ENCODE data around the gene ACOX1.

The ACOX1 gene

GRCh38 chr17:75926456-75926855, 52.5 kb downstream of the ACOX1 start:
- DNase-seq, result no peak

GRCh38 chr17:75925912-75926311, 53.1 kb downstream of the ACOX1 start:
- no peak for DNase-seq

DNA sequence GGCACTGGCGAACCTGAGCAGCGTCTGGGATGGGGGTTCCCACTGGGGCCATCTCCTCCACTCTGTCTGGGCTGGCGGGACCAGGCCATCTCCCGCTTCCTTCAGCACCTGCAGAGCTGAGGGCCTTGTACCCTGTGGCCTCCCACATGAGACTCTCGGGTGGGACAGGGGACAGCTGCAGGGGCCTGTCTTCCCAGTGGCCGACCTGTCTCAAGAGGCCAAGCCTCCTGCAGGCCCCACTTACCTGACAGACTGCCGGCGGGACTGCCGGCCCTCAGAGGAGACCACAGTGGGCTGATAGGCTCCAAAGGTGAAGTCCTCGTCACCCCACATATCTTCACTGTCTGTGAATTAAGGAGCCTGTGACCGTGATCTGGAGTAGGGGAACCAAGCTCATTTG, 53.9 kb downstream of the ACOX1 start:
- no peak for DNase-seq

DNA sequence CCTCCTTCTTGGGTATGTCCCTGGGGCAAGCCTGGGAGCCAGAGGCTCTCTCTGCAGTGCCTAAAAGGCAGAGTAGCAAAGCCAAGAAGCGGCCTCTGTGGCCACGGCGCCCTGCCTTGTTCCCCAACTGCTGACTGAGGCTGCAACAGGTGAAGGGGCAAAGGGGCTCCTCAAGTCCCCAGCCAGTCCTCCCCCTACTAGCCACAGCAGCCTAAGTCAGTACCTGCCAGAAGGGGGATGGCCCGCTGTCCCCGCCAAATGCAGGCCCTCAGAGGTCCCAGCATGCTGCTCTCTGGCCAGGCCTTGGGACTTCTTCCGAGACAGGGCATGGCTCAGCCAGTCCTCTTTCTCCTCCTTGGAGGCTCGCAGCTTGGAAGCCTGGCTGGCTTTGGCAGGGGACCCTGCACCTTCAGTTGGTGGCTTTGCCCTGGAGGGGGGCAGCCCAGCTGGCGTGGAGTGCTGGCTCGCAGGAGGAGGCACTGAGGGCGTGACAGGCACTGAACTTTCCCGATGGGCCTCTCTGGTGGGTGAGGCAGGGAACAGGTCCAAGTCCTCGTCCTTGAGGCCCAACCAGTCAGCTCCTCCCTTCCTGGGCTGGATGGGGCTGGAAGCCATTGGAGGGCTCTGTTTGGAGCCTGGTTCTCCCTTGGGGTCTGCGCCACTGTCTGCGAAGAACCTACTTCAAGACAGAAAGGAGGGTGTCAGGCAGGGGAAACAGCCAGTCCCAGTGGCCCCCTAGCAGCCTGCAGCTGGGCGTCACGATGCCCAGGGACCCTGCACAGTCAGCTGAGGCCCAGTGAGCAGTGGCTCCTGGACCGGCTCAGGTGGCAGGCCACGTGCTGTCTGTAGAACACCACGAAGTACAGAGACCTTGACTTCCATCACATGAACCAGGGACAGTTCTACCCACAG, 55.7 kb downstream of the ACOX1 start:
- no peak for DNase-seq

- DNase-seq, result no peak
These were observed 56.6 kb downstream of the ACOX1 start for GRCh38 chr17:75922173-75922961.

DNA sequence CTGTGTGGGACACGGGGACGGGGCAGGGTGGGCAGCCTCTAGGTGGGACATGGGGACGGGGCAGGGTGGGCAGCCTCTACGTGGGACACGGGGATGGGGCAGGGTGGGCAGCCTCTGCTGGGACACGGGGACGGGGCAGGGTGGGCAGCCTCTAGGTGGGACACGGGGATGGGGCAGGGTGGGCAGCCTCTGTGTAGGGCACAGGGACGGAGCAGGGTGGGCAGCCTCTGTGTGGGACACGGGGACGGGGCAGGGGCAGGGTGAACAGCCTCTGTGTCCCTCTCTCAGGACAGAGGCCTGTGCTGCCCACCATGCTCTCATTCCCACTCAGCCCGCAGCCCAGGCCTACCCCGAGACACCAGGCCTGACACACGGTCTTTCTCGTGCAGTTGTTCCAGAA, 57.4 kb downstream of the ACOX1 start:
- DNase-seq, result no peak

DNA sequence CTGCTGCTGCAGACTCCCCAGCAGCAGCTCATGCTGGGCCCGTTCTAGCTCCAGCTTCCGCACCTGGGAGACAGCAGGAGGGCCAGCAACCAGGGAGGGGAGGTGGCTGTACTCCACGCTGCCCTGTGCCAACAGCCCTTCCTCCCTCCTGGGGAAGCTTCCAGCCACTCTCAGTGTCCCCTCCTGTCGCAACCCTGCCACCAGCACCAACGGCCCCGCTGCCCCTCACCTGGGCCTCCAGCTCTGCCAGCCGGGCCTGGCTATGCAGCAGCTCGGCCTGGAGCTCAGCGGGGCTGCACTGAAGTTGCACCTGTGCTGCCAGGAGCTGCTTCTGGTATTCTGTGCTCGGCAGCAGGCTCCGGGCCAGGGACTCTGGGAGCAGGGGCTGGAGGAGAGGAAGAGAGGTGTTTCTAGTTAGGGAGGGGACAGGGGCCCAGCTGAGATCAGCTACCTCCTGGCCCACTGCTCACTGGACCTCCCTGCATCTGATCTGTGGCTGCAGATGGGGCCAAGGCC, 58.9 kb downstream of the ACOX1 start:
- no peak for DNase-seq

DNA sequence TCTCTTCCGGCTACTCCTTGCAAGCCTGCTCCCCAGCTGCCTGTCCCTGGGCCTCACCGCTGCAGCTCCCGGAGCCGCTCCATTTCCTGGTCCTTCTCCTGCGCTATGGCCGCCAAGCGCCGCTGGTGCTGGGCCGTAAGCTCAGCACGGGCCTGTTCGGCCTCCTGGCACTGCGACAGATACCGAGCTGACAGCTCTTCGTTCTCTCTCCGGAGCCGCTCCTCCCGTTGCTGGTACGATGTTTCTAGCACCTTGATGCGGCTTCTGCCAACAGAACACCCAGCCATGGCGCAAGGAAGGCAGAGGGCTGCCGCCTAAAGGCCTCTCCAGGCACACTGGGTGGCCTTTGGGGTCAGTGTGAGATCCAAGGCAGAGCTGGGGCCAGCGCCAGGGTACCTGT, 59.4 kb downstream of the ACOX1 start:
- DNase-seq, result no peak

DNA sequence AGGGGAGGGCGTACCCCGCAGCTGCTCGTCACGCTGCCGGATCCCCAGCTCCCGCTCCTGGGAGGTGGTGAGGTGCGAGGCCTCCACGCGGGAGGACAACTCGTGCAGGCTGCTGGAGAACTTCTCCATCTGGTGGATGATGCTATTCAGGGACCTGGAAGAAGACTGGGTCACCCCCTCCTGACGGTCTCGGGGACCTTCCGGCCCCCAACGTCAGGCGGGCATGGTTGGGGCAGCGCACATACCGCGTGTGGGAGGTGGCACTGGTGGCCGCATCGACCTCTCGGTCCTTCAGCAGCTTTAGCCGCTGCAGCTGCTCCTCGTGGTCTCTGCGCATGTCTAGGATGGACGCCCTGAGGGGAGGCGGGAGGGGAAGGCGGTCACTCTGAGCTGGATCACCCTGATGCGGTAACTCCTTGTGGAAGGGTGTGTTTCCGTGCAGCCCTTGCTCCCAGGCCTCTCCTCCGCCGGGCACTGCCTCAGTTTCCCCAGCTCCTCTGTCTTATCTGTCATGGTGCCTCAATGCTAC, 61.0 kb downstream of the ACOX1 start:
- DNase-seq, result no peak

DNA sequence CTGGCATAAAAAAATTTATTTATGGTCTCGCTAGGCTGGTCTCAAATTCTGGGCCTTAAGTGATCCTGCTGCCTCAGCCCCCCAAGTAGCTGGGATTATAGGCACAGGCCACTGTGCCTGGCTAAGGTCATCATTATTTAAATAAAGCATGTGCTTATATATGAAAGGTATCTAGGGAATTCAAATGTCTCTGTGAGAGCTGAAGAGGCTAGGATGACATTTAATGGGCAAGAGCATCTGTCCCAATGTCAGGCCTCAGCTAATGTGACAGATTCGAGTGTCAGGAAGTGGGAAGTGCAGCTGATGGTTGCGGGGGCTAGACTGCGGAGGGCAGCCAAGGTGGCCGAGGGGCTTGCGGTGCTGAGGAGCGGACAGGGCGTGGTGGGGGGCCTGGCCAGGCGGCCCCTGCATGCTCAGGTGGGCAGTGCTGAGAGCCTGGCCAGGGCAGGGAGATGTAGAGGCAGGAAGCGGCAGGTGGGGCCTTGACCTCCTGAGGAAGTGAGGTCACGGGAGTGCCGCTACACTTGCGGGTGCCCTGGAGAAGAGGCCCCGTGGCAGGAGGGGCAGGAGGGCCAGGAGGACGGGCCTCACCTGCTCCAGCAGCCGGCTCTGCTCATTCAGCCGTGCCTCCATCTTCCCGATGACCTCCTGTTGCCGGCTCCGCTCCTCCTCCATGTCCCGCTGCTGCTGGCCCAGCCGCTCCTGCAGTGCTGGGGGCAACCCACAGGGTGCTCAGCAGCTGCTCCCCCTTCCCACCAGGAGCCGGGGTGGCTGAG, 61.6 kb downstream of the ACOX1 start:
- no peak for DNase-seq

DNA sequence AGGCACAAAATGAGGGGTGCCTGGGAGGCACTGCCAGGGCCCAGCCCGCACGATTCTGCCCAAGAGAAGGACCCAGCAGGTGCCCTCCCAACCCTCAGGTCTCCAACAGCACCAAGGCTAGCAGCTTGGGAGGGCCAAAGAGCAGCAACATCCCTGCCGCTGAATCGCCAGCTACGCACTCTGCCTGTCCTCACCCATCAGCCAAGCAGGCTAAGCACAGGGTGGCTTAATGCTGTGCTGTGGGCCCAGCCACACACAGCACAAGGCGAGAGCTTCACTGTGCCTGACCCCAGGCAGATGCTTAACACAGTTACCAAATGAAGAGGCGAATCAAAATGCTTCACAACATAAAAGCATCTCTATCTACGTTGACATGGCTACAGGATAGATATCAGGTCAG, 63.7 kb downstream of the ACOX1 start:
- no peak for DNase-seq

GRCh38 chr17:75914643-75915267, 64.2 kb downstream of the ACOX1 start:
- no peak for DNase-seq

- DNase-seq, result no peak
These were observed 65.3 kb downstream of the ACOX1 start for GRCh38 chr17:75913537-75914210.

DNA sequence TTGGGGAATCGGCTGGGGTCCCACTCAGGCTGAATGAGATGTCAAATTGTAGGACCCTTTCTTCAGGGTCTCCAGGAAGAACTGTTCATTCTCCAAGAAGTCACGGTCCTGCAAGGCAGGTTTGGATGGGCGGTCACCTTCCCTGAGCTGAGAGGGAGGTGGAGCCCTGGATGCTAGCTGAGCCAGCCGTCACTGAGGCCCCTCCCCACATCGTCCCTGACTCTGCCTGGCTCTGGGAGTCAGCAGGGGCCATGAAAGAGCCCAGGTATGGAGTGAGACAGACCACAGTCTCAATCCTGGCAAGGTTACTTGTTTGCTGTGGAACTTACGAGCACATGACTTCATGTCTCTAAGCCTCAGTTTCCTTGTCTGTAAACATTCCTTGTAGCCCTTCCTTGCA, 68.3 kb downstream of the ACOX1 start:
- no peak for DNase-seq

- DNase-seq, result no peak
These were observed 69.1 kb downstream of the ACOX1 start for GRCh38 chr17:75909812-75910274.

DNA sequence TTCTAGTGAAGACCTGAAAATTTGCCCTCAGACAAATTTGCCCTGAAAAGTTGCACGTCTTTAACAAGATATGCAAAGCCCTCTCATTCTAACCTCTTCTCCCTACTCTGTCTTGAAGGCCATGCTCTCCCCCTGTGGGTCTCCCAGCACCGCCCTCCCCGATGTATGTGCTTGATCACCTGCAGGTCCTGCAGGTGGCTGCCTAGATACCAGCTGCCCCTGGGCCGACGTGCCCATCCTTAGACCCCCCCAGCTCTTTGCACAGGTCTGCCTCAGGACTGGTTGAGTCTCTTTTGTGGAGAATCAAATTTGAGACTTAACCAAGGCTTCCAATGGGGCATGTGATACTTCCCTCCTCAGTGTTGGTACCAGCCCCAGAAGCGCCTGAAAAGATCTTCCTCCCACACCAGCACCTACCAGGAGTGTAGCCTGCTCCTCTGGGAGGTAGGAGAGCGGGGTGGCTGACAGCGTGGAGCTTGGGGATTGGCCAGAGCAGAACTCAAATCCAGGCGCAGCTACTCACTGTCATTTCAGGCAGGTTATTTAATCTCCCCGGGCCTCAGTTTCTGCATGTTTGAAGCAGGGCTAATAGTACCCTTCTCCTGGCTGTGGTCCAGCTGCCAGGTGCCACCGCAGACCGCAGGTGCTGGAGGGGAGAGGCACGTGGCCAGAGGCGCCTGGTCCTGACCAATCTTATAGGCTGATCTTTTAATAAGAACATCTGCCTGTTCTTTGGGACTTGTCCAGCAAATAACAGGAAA, 69.7 kb downstream of the ACOX1 start:
- no peak for DNase-seq

GRCh38 chr17:75908201-75908600, 70.8 kb downstream of the ACOX1 start:
- no peak for DNase-seq

DNA sequence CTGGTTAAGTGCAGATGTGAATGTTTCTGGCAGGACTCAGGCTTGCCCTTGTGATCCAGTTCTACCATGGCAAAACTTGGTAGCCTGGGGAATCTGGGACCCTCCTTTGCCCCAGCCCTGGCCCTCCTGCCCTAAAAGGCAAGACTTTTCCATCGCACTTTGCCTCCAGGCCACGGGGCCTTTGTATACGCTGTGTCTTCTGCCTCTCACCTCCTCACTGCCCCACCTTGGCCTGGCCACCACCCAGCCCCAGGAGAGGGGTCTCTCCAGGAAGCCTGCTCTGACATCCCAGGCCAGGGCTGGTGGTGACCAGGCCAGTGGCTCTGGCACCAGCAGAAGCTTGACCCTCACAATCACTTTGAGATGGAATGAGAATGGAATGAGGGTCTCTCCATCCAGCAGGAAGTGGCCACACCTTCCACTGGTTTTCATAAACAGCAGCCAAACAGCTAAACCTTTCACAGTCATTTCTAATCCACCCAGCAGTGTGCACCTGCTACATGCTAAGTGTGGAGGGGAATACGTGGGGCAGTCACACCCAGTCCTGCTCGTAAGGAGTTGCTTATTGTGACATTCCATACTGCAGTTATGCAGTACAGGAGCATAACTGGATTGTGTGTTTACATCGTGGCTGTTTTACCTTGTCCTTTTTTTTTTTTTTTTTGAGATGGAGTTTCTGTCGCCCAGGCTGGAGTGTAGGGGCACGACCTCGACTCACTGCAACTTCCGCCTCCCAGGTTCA, 72.7 kb downstream of the ACOX1 start:
- DNase-seq, result no peak

- DNase-seq, result peak; percentile 88
These were observed 74.0 kb downstream of the ACOX1 start, which contains the start of gene MRPL38 for GRCh38 chr17:75904749-75905521. Gene MRPL38 (minus strand): TSS chr17:75904884. CDS start chr17:75904875, 9 bp downstream.

Measured in midbrain (tissue), 1 donor.